K562 (cell line): Measurements from ENCODE around the gene MAST4. TPM values are rescaled to one million over a fixed set of nuclear protein-coding genes. Genes with fewer than 3 reads are reported as not detected.

ENCODE experiments used
- ATAC-seq: fragments of 200-7000 bp; cut with Tn5 transposase; 3 replicates; pipeline ENCODE4 v1.9.1; 2020; ENCODE audit warnings: moderate library complexity
- BruUV-seq: library from RNA; stranded (reverse); fragments of 400-500 nt; replicated peaks from 2 replicates; lab custom pipeline; 2021; lab: Mats Ljungman, UMichigan
- CTCF ChIA-PET: fragments of 300-600 bp; formaldehyde crosslinking; extraction: SDS; loops from one replicate; lab custom pipeline; 2021; ENCODE audit warnings: low intra/inter-chr PET ratio; lab: Yijun Ruan, JAX
- POLR2A ChIA-PET: fragments of 300-600, 350-650 bp; sonication (Branson Sonifier 250); formaldehyde crosslinking; extraction: SDS; loops from one replicate; lab custom pipeline; 2021; ENCODE audit warnings: antibody characterized with exemption, inconsistent platforms; lab: Yijun Ruan, JAX
- DNase-seq, 4 experiments: peaks; one replicate each; pipeline versions ENCODE4 v3.0.0 to v3.0.0-alpha.2; 2011 to 2018; ENCODE audit warnings: low spot score in 3 of 4, mixed read lengths in 3 of 4; ENCODE audit errors: extremely low read depth in 1 of 4
- FAIRE-seq: peaks from 2 replicates; lab custom pipeline; 2011; peaks lifted over from hg19 to GRCh38; lab: Jason Lieb, UNC
- H2AFZ ChIP-seq: 2 replicates; pipeline ENCODE4 v1.6.0; 2011; ENCODE audit warnings: low read depth, low read length, control low read depth, inconsistent platforms
- H3K27ac ChIP-seq: fragments of 200-600 bp; 3 replicates; pipeline ENCODE4 v1.8.0; 2011; ENCODE audit warnings: low read depth, mild to moderate bottlenecking, control low read depth, inconsistent platforms, low read length, moderate library complexity, mixed read lengths; ENCODE audit errors: extremely low read depth
- H3K27me3 ChIP-seq, 2 experiments: fragments of 300-600 bp in 1 of 2; 2 replicates in 1 of 2; 3 replicates in 1 of 2; pipeline versions ENCODE4 v1.6.0 to v1.8.0; 2011; ENCODE audit warnings: inconsistent platforms in 2 of 2, low read length in 2 of 2, mild to moderate bottlenecking in 1 of 2, mixed read lengths in 1 of 2, moderate library complexity in 1 of 2; ENCODE audit not compliant: control insufficient read depth in 2 of 2, insufficient read depth in 2 of 2
- H3K36me3 ChIP-seq: fragments of 300-600 bp; 3 replicates; pipeline ENCODE4 v1.8.0; 2011; ENCODE audit warnings: mild to moderate bottlenecking, low read length, inconsistent platforms; ENCODE audit not compliant: control insufficient read depth, insufficient read depth
- H3K4me1 ChIP-seq, 2 experiments: fragments of 200-600 bp in 1 of 2; replicated peaks in 1 of 2; 2 replicates in 1 of 2; 3 replicates in 1 of 2; pipeline versions ENCODE4 v1.5.1 to v1.8.0; 2011; ENCODE audit warnings: inconsistent platforms in 2 of 2, low read length in 2 of 2, mild to moderate bottlenecking in 1 of 2, mixed read lengths in 1 of 2, moderate library complexity in 1 of 2; ENCODE audit not compliant: control insufficient read depth in 2 of 2, insufficient read depth in 2 of 2
- H3K4me2 ChIP-seq: 2 replicates; pipeline ENCODE4 v1.6.1; 2011; ENCODE audit warnings: low read length, control low read depth, inconsistent platforms, mixed read lengths; ENCODE audit not compliant: insufficient read depth
- H3K4me3 ChIP-seq: fragments of 200-600 bp; sonication (generic), shearing (Covaris generic); 2 replicates; pipeline ENCODE4 v1.5.1; 2016; ENCODE audit warnings: control low read depth, inconsistent platforms
- H3K79me2 ChIP-seq: fragments of 200-600 bp; 3 replicates; pipeline ENCODE4 v1.8.0; 2011; ENCODE audit warnings: low read length, inconsistent platforms; ENCODE audit not compliant: control insufficient read depth, insufficient read depth
- H3K9ac ChIP-seq, 2 experiments: 2 replicates each; pipeline versions ENCODE4 v1.6.0 to v1.6.1; 2011; ENCODE audit warnings: low read depth in 2 of 2, low read length in 2 of 2, control low read depth in 1 of 2, inconsistent platforms in 1 of 2, mild to moderate bottlenecking in 1 of 2, mixed read lengths in 1 of 2; ENCODE audit not compliant: insufficient read depth in 1 of 2
- H3K9me1 ChIP-seq: one replicate; pipeline ENCODE4 v1.6.0; 2011; ENCODE audit warnings: inconsistent platforms, mild to moderate bottlenecking, low read length, moderate library complexity; ENCODE audit not compliant: control insufficient read depth, insufficient read depth
- H3K9me3 ChIP-seq: replicated peaks from 2 replicates; pipeline ENCODE4 v1.5.1; 2011; ENCODE audit warnings: low read depth, low read length, inconsistent platforms; ENCODE audit not compliant: control insufficient read depth, insufficient read depth
- H4K20me1 ChIP-seq: replicated peaks from 2 replicates; pipeline ENCODE4 v1.6.1; 2011; ENCODE audit warnings: low read length, inconsistent platforms, mixed read lengths; ENCODE audit not compliant: control insufficient read depth, insufficient read depth
- ARID2 ChIP-seq: fragments of 450-650 bp; IDR thresholded peaks from 2 replicates; pipeline ENCODE4 v1.6.1; 2017; ENCODE audit warnings: antibody characterized with exemption, mild to moderate bottlenecking
- CREM ChIP-seq: IDR thresholded peaks from 2 replicates; pipeline ENCODE4 v1.6.1; 2014; ENCODE audit warnings: antibody characterized with exemption, low read depth
- ELF1 ChIP-seq: fragments of 200-800 bp; sonication (Bioruptor generic); IDR thresholded peaks from 2 replicates; pipeline ENCODE4 v1.6.1; 2016; ENCODE audit warnings: missing genetic modification characterization, missing compliant biosample characterization
- HDAC6 ChIP-seq: IDR thresholded peaks from 2 replicates; pipeline ENCODE4 v1.6.1; 2012; ENCODE audit warnings: low read depth, mild to moderate bottlenecking, control low read depth, inconsistent platforms, low read length, moderate library complexity
- MEF2D ChIP-seq: conservative IDR thresholded peaks from 2 replicates; pipeline ENCODE4 v1.6.1; 2016; ENCODE audit warnings: low read depth, missing genetic modification characterization, missing compliant biosample characterization
- ZNF445 ChIP-seq: fragments of 250-450 bp; sonication (Bioruptor Pico); IDR thresholded peaks from 2 replicates; pipeline ENCODE4 v1.4.0; 2020; ENCODE audit warnings: low read depth, mild to moderate bottlenecking, moderate library complexity
- ZNF584 ChIP-seq: fragments of 200-800 bp; sonication (Bioruptor generic); IDR thresholded peaks from 2 replicates; pipeline ENCODE4 v1.6.1; 2016; ENCODE audit warnings: low read depth, mild to moderate bottlenecking, missing genetic modification characterization, missing compliant biosample characterization
- ZNF707 ChIP-seq: fragments of 250-450 bp; sonication (Bioruptor Pico); conservative IDR thresholded peaks from 2 replicates; pipeline ENCODE4 v1.8.0; 2022; ENCODE audit warnings: inconsistent platforms, mild to moderate bottlenecking, moderate library complexity
- ZNF778 ChIP-seq: fragments of 450-650 bp; formaldehyde crosslinking; IDR thresholded peaks from 2 replicates; pipeline ENCODE4 v1.4.0; 2020; ENCODE audit warnings: mild to moderate bottlenecking, moderate library complexity
- in situ Hi-C: fragments of 300-500 bp; cut with MboI; formaldehyde crosslinking; loops from 4 replicates; pipeline ENCODE4 v1.15.0; 2018; ENCODE audit warnings: inconsistent platforms, mixed read lengths
- intact Hi-C: fragments of 100-400 bp; cut with micrococcal nuclease; formaldehyde crosslinking; loops from 2 replicates; pipeline ENCODE4 v1.14.2; 2022
- polyA plus RNA-seq, 8 experiments: library from polyadenylated mRNA; depleted of rRNA in 4 of 8; stranded (reverse) in 5 of 8; unstranded in 3 of 8; fragments of >200 nt; fragmentation: Nextera tagmentation in 2 of 8; fragmentation: Illumina TruSeq in 1 of 8; extraction: Ambion mirVana in 2 of 8; extraction: Trizol in 1 of 8; gene quantifications; 2 replicates each; pipeline versions ENCODE4 v1.2.1 to v1.2.3, GENCODE V29; 2011 to 2014; ENCODE audit warnings: inconsistent platforms in 1 of 8, missing spikeins in 1 of 8
- total RNA-seq, 7 experiments: library from RNA; depleted of rRNA in 6 of 7; stranded (reverse); fragments of >200 nt in 6 of 7; fragmentation: Illumina TruSeq in 2 of 7; extraction: Trizol in 2 of 7; gene quantifications; 2 replicates each; pipeline versions ENCODE4 v1.2.1 to v1.2.3, GENCODE V29; 2011 to 2021; ENCODE audit warnings: low replicate concordance in 1 of 7
- TF ChIP-seq, protein P1 (sequence below): sonication (generic); formaldehyde crosslinking; IDR thresholded peaks from 2 replicates; pipeline ENCODE4 v1.8.0; 2022; ENCODE audit warnings: mild to moderate bottlenecking, missing genetic modification reagents

The MAST4 gene
- total and polyA plus RNA-seq, 9 of the 15 experiments (the other 6 are each of a cell fraction or from before 2014, with no cell fraction given), result 0.88 to 10.1 (median 5.2) TPM

DNA sequence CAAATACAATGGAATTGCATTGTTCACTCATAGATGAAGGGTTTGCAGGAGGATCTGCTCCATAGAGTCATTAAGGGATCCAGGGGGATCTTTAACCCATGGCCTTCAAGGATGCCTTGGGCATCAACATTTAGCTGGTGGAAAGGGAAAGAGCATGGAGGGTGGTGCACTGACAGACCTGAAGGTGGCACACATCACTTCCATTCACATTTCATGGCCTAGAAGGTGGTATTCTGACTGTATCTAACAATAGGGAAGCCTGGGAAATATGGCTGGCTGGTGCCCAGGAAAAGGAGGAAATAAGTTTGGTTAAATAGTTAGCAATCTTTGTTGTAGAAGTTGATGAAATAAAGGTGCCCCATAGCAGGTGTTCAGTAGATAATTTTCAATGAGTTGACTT is 370.2 kb downstream of the MAST4 start:
- Histone ChIP-seq H3K4me3 (no peak overlapping the region), H3K9me3 (no peaks in the 10 kb centered on the region), H3K4me1 (no peaks in the 10 kb centered on the region), H3K79me2 (no peaks in the 10 kb centered on the region), H3K9me1 (no peaks in the 10 kb centered on the region), H3K36me3 (no peaks in the 10 kb centered on the region), H3K27me3 (peaks cover 2 to 7% of the 10 kb centered on the region in 2 experiments; a peak in 3 of 5 replicates), H3K4me2 (no peak overlapping the region), H3K27ac (no peak overlapping the region), H3K9ac (no peak overlapping the region), H4K20me1 (no peaks in the 10 kb centered on the region), H2AFZ (no peak overlapping the region)
- no peak for FAIRE-seq
- DNase-seq, result no peak
- in situ Hi-C loops (no loop called here), intact Hi-C loops (no loop called here)
- CTCF ChIA-PET, result no interaction called here
- ATAC-seq, result no peak
- TF ChIP-seq, protein P1, sequence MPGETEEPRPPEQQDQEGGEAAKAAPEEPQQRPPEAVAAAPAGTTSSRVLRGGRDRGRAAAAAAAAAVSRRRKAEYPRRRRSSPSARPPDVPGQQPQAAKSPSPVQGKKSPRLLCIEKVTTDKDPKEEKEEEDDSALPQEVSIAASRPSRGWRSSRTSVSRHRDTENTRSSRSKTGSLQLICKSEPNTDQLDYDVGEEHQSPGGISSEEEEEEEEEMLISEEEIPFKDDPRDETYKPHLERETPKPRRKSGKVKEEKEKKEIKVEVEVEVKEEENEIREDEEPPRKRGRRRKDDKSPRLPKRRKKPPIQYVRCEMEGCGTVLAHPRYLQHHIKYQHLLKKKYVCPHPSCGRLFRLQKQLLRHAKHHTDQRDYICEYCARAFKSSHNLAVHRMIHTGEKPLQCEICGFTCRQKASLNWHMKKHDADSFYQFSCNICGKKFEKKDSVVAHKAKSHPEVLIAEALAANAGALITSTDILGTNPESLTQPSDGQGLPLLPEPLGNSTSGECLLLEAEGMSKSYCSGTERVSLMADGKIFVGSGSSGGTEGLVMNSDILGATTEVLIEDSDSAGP (CRISPR knock-in tag), result no peak
- TF ChIP-seq ZNF707 (no peak), ZNF778 (no peak), ZNF584 (CRISPR knock-in tag) (no peak), HDAC6 (no peak), ARID2 (no peak), ELF1 (tag) (no peak), MEF2D (tag) (no peak), CREM (no peak), ZNF445 (CRISPR knock-in tag) (no peak)
- POLR2A ChIA-PET, result no interaction called here
- no TSS peak for BruUV-seq
